GM19324 (cell line): Measurements from ENCODE around the gene CLEC2D.
"Not testable (repeated sequence)": the region's sequence is repeated elsewhere in the genome, so short reads cannot be mapped to it uniquely, and the experiment has no call there.

Source experiments
- ATAC-seq: cut with Tn5 transposase; IDR thresholded peaks from one replicate; pipeline ENCODE4 v1.9.1; 2021; ENCODE audit warnings: mild to moderate bottlenecking, moderate library complexity; ENCODE audit not compliant: unreplicated experiment, low FRiP score

The CLEC2D gene, protein sequence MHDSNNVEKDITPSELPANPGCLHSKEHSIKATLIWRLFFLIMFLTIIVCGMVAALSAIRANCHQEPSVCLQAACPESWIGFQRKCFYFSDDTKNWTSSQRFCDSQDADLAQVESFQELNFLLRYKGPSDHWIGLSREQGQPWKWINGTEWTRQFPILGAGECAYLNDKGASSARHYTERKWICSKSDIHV

DNA sequence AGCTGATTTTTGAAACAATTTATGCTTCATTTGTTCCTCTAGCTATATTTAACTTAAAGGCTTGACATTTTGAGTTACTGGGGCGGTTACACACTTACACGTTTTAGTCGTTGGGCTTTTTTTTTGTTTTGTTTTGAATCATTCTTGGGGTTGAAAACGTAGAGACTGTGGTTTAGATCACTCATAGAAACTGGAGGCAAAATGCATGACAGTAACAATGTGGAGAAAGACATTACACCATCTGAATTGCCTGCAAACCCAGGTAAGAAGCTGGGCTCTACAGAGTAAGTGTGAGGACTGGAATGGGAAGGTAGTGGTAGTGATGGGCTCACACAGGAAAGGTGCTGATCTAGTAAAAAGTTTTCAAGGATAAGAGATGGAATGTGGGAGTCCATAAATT is at the start of gene CLEC2D:
TSS of gene CLEC2D (plus strand) at position 180 of the 400 bp plus-strand sequence. CDS start at position 202, 22 bp downstream.
- ATAC-seq = no peak

DNA sequence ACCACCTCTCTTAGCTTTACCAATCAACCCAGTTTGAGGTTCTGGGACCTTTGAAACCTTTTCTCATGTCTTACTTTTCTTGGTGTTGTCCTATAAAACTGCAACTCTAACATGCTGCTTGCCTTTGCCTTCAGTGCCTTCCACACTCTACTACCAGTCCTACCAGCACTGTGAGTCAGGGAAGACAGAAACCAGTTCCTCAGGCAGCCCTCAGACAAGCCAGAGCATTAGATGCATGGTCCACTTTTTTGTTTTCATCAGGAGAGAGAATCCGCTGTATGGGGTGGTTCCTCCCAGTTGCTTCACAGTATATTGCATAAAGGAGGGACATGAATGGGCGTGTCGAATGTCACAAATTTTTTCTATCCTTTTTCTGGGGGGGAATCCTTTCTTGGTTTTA is 44.5 kb upstream of the CLEC2D start:
- no peak for ATAC-seq

DNA sequence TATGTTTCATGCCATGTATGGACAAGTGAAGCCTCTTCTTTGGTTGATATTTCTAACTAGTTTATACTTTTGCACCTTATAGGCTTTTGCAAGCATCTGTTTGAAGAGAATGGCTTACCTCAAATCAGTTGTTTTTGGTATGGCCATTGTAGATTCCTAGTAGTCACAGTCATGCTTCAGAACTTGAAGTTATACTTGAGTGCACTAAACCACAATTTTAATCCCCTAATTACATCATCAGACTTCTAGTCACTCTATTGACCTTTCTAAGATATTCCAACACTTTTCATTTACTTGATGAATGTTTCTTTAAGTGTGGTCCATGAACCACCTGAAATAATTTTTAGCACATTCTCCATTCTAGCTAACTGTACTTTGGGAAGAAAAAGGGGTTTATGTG is 43.2 kb upstream of the CLEC2D start:
- no peak for ATAC-seq

DNA sequence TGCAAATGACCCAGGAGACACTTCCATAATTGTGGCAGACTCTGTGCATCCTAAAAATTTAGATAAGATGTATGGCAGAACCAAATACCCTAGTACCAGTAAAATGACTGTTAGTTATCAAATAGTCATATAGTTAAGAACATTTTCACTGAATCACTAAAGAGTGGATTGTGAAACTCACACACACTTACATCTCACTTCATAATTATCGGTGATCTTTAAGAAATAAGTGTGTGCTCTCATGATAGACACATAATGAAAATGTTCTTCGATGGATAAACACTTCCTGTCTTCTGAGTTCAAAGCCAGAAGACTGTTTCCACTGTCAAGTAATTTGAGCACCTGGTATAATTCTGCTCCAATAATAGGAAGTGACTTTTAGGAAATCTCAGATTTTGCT is 42.7 kb upstream of the CLEC2D start:
- no peak for ATAC-seq

DNA sequence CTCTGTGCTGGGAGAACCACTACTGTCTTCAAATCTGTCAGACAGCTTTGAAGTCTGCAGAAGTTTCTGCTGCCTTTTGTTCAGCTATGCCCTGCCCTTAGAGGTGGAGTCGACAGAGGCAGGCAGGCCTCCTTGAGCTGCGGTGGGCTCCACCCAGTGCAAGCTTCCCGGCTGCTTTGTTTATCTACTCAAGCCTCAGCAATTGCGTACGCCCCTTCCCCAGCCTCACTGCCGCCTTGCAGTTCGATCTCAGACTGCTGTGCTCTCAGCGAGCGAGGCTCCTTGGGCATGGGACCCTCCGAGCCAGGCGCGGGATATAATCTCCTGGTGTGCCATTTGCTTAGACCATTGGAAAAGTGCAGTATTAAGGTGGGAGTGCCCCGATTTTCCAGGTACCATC is 36.7 kb upstream of the CLEC2D start:
- no peak for ATAC-seq

DNA sequence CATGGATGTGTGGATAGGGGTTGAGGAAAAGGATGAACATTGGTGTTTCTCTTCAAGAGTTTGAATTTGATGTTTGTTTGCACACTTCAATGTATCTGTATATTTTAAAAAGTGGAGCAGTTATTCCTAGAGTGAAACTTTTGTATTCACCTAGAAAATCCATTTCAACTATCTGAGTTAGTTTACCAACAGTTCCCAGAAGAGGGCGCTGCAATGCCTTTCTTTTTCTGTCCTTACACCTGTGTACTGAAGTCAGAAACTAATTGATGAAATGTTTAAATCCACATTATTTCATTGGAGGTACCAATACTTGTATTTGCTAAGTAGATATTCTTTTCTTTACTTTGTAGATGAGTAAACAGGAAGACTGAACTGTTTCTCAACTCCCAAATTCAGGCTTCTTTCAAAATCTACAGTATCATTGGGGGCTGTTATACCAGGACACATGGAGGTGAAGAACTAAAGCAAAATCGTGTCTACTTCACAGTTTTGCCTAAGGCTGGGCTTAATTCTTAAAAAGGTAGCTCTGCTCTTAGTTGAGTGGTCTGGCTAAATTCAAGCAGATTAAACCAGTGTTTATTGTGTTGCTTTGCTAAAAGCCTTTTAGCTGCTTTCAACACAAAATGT is 35.2 kb upstream of the CLEC2D start:
- no peak for ATAC-seq

DNA sequence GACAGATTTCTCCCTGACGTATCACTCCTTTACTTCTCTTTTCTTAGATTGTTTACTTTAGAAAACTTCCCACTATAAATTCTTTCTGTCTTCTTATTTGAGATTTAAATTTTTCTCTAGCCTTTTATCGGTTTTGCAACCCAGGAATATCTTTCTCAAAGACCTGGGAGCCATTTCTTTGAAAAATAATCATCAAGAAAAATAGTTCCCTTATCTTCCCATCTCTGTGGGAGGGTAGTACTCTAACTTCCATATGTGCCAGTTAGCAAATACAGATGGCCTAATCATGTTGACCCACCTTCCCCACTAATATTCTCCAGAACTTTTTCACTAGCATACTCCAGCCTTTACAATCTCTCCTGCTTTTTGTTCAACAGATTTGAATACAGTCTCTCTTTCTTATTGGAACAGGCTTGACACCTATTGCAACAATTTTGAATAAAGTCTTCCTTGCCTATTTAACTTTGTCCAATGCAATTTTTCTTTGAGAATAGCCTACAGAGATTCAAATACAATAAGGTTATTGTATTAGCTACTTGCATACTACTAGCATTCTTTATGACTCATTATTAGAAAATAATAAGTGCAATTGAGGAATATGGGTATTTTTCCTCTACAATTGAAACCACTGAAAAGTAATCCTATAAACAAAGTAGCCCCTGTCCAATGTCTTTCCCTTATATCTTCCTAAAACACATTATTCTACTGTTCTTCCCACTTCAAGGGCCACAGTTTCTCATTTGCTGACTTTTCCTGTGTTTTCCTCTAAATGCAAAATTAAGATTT is 34.4 kb upstream of the CLEC2D start:
- no peak for ATAC-seq

DNA sequence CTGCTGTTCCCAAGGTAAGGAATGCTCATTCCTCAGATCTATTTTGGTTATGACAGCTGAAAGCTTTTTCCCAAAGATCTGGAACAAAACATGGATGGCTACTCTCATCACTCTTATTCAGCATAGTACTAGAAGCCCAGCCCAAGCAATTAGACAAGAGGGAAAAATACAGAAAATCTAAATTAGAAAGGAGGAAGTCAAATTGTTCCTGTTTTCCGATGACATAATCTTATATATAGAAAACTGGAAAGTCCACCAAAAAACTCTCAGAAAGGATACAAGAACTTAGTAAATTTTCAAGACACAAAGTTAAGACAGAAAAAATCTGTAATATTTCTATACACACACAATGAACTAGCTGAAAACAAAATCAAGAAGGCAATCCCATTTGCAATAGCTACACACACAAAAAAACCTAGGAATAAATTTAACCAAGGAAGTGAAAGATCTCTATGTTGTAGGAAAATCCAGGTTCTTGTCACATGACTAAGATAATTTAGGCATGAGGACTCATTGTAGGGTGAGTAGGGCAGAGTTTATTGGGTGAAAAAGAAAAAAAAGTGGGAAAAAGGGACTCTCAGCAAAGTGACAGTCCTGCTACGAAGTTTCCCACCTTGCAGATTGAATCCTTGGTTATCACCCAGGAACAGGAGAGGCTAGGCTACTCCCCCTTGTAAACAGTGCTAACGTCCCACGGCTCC is 33.2 kb upstream of the CLEC2D start:
- ATAC-seq = no peak

DNA sequence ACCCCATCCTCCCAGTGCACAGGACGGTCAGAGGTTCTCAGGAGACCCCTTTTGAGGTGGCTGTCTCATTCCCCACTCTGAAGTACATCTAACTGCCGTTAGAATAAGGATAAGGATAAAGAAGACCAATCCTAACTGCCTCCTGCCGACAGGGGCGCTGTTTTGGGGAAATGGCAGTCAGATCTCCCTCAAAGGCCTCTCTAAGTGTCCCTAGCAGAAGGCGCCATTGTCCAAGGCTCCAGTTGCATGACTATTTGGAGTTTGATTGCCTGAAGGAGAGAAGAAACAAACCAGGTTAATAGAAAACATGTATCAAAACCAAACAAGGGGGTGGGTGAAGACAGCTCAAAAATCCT is 32.7 kb upstream of the CLEC2D start:
- no peak for ATAC-seq

DNA sequence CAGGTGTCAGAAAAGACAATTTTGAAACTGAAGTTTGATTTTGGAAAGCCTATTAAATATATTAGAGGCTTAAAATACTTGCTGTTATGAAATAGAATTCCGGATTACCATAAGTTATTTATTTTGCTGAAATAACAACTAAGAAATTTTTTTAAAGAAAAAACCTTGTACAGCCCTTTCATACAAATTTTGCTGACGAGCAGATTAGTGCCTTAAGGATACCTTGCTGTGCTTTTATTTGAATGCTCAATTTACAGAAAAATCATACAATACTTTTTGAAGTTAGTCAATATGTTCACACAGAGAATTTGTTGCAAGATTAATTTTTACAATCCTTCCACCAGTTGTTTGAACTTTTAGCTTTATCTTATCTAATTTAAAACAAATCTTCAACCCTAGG is 29.5 kb upstream of the CLEC2D start:
- no peak for ATAC-seq

DNA sequence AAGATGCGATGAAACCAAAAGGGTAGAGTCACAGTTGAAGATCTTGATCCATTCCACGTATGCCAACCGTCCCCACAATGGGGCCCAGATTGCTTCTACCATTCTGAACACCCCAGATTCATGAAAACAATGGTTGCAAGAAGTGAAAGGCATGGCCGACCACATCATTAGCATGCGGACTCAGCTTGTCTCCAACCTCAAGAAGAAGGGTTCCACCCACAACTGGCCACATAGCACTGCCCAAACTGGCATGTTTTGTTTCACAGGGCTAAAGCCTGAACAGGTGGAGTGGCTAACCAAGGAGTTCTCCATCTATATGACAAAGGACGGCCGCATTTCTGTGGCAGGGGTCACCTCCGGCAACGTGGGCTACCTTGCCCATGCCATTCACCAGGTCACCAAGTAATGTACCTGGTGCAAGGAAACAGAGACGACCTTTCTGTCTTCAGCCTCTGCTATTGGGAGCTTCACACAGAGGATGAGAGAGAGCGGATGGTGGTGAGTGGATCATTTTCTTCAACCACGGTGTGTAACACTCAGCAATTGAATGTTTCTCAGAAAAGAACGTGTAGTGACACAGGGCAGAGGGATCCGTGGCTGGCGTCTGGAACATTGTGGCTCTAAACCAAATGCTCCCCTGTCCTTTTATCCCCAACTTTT is 26.8 kb upstream of the CLEC2D start:
- no peak for ATAC-seq

DNA sequence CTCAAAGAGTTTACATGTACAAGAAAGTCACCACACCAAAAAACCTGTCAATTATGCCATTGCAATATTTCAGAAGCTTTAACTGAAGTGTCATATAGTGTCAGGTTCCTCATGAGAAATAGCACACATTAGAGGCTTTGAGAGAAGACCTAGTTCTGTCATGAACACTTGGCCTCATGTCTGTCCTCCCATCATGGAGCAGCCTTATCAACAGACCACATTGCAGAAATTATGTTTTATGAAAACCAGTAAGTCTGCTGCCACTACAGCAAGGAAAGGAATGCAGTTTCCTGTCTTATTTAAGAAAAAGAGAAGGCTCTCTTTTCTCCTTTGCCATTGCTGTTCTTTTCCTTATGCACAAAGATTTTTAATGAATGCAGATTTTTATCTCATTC is 26.2 kb upstream of the CLEC2D start:
- ATAC-seq = no peak

DNA sequence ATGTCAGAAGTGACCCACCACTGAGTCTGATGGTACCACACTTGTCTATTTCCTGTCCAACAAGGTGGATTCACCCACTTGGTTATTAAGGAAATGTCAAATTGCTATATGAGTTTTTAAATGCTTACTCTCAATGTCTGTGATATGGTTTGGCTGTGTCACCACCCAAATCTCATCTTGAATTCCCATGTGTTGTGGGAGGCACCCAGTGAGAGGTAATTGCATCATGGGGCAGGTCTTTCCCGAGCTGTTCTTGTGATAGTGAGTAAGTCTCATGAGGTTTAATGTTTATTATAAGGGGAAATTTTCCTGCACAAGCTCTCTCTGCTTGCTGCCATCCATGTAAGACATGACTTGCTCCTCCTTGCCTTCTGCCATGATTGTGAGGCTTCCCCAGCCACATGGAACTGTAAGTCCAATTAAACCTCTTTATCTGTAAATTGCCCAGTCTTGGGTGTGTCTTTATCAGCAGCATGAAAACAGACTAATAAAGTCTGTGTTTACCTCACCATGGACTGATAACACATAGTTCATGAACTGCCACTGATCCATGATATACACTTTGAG is 24.4 kb upstream of the CLEC2D start:
- ATAC-seq = not testable (repeated sequence)

DNA sequence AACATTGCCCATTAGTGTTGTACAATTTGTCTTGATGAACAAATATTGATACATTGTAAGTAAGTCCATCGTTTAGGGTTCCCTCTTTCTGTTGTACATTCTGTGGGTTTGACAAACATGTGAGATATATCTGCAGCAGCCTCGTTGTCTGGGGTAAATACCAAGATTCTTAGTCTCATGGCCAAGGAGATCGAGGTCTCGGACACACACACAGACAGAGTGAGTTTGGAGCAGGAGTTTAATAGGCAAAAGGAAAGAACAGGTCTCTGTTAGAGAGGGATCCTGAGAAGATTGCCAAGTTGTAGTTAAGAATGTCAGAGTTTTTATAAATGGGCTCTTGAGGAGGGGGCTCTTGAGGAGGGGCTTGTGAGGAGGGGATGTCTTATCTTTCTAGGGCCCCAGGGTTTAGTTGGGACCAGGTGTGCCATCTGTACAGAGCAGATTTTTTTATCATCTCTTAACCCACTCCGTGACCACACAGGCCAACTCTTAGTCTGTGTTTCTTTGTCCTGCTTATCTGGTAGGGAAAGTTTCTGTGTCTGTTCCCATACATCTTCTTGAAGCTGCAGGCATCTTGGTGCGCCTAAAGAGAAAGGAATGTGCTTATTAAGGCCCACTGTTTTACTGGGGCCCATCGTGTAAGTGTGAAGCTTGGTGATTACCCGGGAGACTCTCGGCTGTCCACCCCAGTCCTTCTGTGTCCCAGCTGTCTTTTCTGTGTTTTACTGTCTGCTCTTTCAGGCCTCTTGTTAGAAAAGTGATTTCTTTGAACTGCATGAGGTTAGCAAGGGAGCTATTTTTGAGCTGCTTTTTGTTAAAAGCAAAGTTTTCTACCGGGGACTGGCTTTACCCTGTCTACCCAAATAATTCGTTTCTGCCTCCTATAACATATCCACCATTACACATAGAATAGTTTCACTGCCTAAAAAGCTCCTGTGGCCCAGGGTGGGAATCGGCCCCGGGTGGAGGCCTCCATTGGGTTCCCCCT is 22.4 kb upstream of the CLEC2D start:
- no peak for ATAC-seq

DNA sequence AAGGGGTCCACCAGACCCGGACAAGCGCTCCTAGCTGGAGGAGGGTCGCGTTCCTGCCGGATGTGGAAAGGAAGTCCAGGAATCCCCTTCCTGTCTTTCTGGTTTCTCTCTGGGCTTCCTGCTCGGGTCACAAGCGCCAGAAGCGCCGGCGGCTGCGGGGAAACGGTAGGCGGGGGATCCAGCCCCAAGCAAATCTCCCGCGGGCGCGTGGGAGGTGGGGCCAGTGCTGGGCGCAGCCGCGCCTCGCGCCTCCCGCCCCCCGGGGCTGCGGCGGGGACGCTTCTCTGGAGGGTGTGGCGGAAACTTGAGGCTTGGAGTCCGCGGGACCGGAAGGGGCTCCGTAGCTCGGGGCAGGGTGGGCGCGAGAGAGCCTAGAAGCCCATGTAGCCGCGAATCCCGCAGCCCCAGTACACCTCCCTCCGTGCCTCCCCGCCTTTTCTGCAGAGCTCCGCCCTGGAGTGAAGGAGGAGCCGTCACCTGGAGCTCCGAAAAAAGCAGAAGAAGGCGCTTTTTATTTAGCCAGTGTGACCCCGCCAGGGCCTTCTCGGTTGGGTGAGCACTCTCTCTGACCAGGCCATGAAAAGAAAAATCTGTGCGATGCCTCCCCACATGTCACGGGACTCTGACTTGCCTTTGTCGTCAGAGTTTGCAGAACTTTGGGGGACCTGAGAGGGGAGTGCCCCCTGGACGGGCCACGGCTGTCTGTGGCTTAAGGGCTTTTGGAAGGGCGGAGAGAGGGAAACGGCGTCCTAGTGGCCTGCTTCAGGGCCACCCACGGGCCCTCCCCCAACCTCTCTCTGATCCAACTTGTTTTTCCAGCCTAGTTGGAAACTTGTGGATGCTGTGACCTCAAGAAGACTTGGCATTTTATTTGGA is 21.4 kb upstream of the CLEC2D start:
- ATAC-seq = peak; percentile 74

DNA sequence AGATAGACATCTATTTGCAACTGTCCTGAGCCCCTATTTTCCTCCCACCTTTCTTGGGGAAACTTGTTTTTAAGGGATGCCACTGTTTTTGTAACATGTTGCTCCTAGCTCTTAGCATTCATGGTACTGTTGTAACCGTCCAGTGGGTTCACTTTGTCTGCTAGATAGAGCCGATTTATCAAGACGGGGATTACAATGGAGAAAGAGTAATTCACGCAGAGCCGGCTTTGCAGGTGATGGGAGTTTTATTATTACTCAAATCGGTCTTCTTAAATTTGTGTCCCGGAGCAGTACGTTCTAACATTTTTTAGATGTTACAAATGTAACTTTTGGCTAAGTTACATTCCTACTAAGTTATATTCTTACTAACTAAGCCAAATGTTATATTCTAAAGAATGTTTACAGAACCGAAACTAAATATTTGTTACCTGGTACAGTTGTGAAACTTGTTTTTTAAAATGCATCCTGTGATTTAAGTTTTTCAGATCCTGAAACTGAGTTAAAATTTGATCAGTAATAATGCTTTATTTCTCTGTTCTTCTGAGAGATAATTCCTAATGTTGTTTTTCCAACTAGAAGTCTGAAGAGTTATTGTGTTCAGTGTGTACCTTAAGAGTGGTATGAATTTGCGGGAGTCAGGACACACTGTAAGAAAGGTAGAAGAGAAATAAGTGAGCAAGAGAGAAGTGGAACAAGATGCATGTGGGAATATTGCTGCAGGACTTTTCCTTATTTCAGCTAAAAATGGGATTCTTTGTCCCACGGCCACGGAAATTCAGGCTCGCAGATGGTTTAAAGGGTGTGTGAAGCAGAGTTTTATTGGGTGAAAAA is 20.6 kb upstream of the CLEC2D start:
- ATAC-seq = no peak

DNA sequence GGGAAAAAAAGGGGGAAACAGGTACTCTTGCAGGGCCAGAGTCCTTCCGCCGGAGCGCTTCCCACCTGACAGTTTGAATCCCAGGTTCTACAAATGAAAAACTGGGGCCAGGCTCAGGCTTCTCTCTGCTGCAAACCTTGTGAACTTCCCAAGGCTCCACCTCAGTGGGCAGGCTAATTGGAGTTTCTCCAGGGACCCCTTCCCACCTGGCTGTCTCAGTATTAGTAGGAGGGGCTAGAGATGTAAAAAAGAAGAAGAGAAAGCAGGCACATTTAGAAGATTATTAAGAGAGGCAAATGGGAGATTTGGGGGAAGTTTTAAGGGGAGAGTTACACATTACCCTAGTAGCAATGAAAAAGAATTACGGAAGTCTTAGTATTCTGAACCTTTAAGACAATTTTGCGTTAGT is 20.0 kb upstream of the CLEC2D start:
- ATAC-seq = no peak
